HT-29 (cell line): ENCODE data around the gene DAB2IP. TPM values are rescaled to one million over a fixed set of nuclear protein-coding genes. Genes with fewer than 3 reads are reported as not detected.

ENCODE experiments used
- total RNA-seq: library from RNA; depleted of rRNA; stranded (reverse); fragments of >200 nt; shearing (Covaris generic); gene quantifications from 2 replicates; pipeline ENCODE4 v1.2.3, GENCODE V29; 2014; rRNA removed

The DAB2IP gene
- total RNA-seq, 1 experiment from 2014 or later: 58.1 TPM

Other genes with a start within 250 kb of the DAB2IP start
- not detected in 2 replicates for gene GGTA1, start 151.8 kb upstream of the DAB2IP start, total RNA-seq